NT2/D1 (cell line): Measurements from ENCODE around the gene SINHCAF.
A peak's percentile ranks its signal among the peaks of the same experiment; 100 is the strongest.

Source experiments
- DNase-seq: peaks from one replicate; pipeline ENCODE4 v3.0.0-alpha.2; 2011; ENCODE audit warnings: low read depth, low spot score
- H3K27me3 ChIP-seq: 2 replicates; pipeline ENCODE4 v1.6.0; 2011; ENCODE audit warnings: mild to moderate bottlenecking; ENCODE audit not compliant: insufficient read length, insufficient read depth
- H3K36me3 ChIP-seq: 2 replicates; pipeline ENCODE4 v1.6.1; 2011; ENCODE audit warnings: mild to moderate bottlenecking, low read length, mixed read lengths; ENCODE audit not compliant: insufficient read depth, insufficient read length
- H3K4me1 ChIP-seq: 2 replicates; pipeline ENCODE4 v1.5.1; 2011; ENCODE audit not compliant: insufficient read depth, insufficient read length
- H3K4me3 ChIP-seq: 2 replicates; pipeline ENCODE4 v1.5.1; 2011; ENCODE audit warnings: low read depth; ENCODE audit not compliant: insufficient read length
- H3K9ac ChIP-seq: 2 replicates; pipeline ENCODE4 v1.6.0; 2011; ENCODE audit warnings: low read depth; ENCODE audit not compliant: insufficient read length
- H3K9me3 ChIP-seq: 2 replicates; pipeline ENCODE4 v1.5.1; 2011; ENCODE audit warnings: mild to moderate bottlenecking, low read length; ENCODE audit not compliant: insufficient read depth
- SUZ12 ChIP-seq: IDR thresholded peaks from 2 replicates; pipeline ENCODE4 v1.6.1; 2011; ENCODE audit not compliant: insufficient read length, insufficient read depth; ENCODE audit errors: extremely low read depth
- YY1 ChIP-seq: IDR thresholded peaks from 2 replicates; pipeline ENCODE4 v1.6.1; 2011; ENCODE audit not compliant: insufficient read length, insufficient read depth
- ZNF274 ChIP-seq: IDR thresholded peaks from 2 replicates; pipeline ENCODE4 v1.6.1; 2011; ENCODE audit warnings: mild to moderate bottlenecking, low read depth, low read length

Gene SINHCAF

GRCh38 chr12:31326736-31327659, 1.0 kb upstream of the SINHCAF start:
- H3K4me1 ChIP-seq, result no peaks in the 10 kb centered on the region

GRCh38 chr12:31325524-31325875, 450 bp downstream of the SINHCAF start:
- TF ChIP-seq ZNF274 (no peak), YY1 (no peak), SUZ12 (no peak)
- Histone ChIP-seq H3K9me3 (no peaks in the 10 kb centered on the region), H3K36me3 (peaks cover 5% of the 10 kb centered on the region), H3K9ac (peak overlapping the region; percentile 99), H3K27me3 (no peaks in the 10 kb centered on the region), H3K4me1 (no peaks in the 10 kb centered on the region), H3K4me3 (peak overlapping the region; percentile 98)
- peak; percentile 23 for DNase-seq

More at GRCh38 chr12:31326736-31327659, 1.0 kb upstream of the SINHCAF start:
- DNase-seq, result no peak
- no peaks in the 10 kb centered on the region for H3K27me3 ChIP-seq
- peaks cover 5% of the 10 kb centered on the region for H3K36me3 ChIP-seq
- H3K4me3 ChIP-seq, result peak overlapping the region; percentile 49
- no peak for TF ChIP-seq YY1
- no peak for TF ChIP-seq ZNF274
- no peak for TF ChIP-seq SUZ12
- no peaks in the 10 kb centered on the region for H3K9me3 ChIP-seq
- peak overlapping the region; percentile 69 for H3K9ac ChIP-seq

GRCh38 chr12:31324845-31325523, 966 bp downstream of the SINHCAF start:
- no peak for TF ChIP-seq SUZ12
- no peak for TF ChIP-seq YY1
- no peak for TF ChIP-seq ZNF274
- Histone ChIP-seq H3K4me1 (no peaks in the 10 kb centered on the region), H3K27me3 (no peaks in the 10 kb centered on the region), H3K36me3 (peaks cover 5% of the 10 kb centered on the region), H3K9ac (peak overlapping the region; percentile 99), H3K4me3 (peak overlapping the region; percentile 98), H3K9me3 (no peaks in the 10 kb centered on the region)
- peak; percentile 55 for DNase-seq

GRCh38 chr12:31324116-31324844, 1.7 kb downstream of the SINHCAF start:
- Histone ChIP-seq H3K9ac (peak overlapping the region; percentile 99), H3K9me3 (no peaks in the 10 kb centered on the region), H3K36me3 (peaks cover 5% of the 10 kb centered on the region), H3K4me3 (peak overlapping the region; percentile 98), H3K4me1 (no peaks in the 10 kb centered on the region), H3K27me3 (no peaks in the 10 kb centered on the region)
- TF ChIP-seq YY1 (peak; percentile 29), ZNF274 (no peak)
- peak; percentile 81 for DNase-seq

GRCh38 chr12:31323391-31324115, 2.4 kb downstream of the SINHCAF start:
- no peak for TF ChIP-seq YY1
- no peak for TF ChIP-seq ZNF274
- no peak for TF ChIP-seq SUZ12
- no peaks in the 10 kb centered on the region for H3K9me3 ChIP-seq
- peak; percentile 65 for DNase-seq
- no peaks in the 10 kb centered on the region for H3K4me1 ChIP-seq
- H3K9ac ChIP-seq, result peak overlapping the region; percentile 99
- H3K27me3 ChIP-seq, result no peaks in the 10 kb centered on the region
- peak overlapping the region; percentile 98 for H3K4me3 ChIP-seq
- peaks cover 5% of the 10 kb centered on the region for H3K36me3 ChIP-seq

GRCh38 chr12:31322801-31323207, 3.1 kb downstream of the SINHCAF start:
- H3K4me1 ChIP-seq, result no peaks in the 10 kb centered on the region
- peak overlapping the region; percentile 99 for H3K9ac ChIP-seq
- H3K36me3 ChIP-seq, result peaks cover 5% of the 10 kb centered on the region
- no peaks in the 10 kb centered on the region for H3K27me3 ChIP-seq
- peak overlapping the region; percentile 98 for H3K4me3 ChIP-seq
- DNase-seq, result peak; percentile 50
- TF ChIP-seq ZNF274 (no peak), SUZ12 (no peak), YY1 (no peak)
- no peaks in the 10 kb centered on the region for H3K9me3 ChIP-seq
